ENCODE measurements around the gene TSPAN9. TPM values are rescaled to one million over a fixed set of nuclear protein-coding genes. Genes with fewer than 3 reads are reported as not detected.

Gene TSPAN9
- total and polyA plus RNA-seq, 2 experiments from 2014 or later, result 6.0 to 31.5 TPM

- no peak for TF ChIP-seq STAT1 (IDR thresholded peaks at IDR 0.05; ENCODE audit: unreplicated experiment)
- Mint-ChIP-seq H3K36me3 (ENCODE audit: low read depth) (no peaks in the 10 kb centered on the region), H3K4me1 (peaks cover 15% of the 10 kb centered on the region), H3K4me3 (no peak overlapping the region), H3K27me3 (ENCODE audit: insufficient read depth, low read depth, poor library complexity) (peaks cover 14% of the 10 kb centered on the region), H3K27ac (no peak overlapping the region), H3K9me3 (no peaks in the 10 kb centered on the region)
- no peak for DNase-seq (ENCODE audit: low spot score)
- Histone ChIP-seq H3K4me2 (no peak overlapping the region), H4K20me1 (replicated peaks; ENCODE audit: insufficient read depth) (no peaks in the 10 kb centered on the region), H3F3A (replicated peaks; ENCODE audit: low read depth) (no peaks in the 10 kb centered on the region), H3K36me3 (ENCODE audit: insufficient read depth) (no peaks in the 10 kb centered on the region), H3K27ac (ENCODE audit: low read depth) (no peak overlapping the region), H3K9me2 (ENCODE audit: insufficient read depth) (0 out of 2 replicates have a peak, but pooled peaks cover 4% of the 10 kb centered on the region), H3K4me1 (ENCODE audit: insufficient read depth) (no peaks in the 10 kb centered on the region), H3K4me3 (no peak overlapping the region), H3K79me2 (replicated peaks; ENCODE audit: insufficient read depth) (no peaks in the 10 kb centered on the region), H2AFZ (no peak overlapping the region), H3K27me3 (ENCODE audit: insufficient read depth) (no peaks in the 10 kb centered on the region)
- ATAC-seq, result no peak
Observed at GRCh38 chr12:3251067-3251466, 173.9 kb downstream of the TSPAN9 start.

DNA sequence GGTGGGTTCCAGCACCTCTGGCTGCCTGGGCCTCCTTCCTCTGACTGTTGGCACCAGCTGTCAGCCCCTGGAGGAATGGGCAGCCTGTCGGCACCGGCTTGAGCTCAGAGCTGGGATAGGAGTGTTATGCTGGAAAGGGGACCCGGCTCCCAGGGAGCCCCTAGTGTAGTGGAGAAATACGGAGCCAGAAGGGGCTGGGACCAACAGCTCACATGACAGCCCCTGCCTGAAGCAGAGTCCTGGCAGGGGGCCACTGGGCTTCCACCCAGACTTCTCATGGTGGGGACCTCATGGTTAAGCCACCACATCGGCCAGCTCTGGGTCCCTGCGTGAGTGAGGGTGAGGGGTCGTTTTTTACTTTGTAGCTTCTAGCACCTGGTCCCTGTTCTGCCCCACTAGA is 174.5 kb downstream of the TSPAN9 start:
- no peaks in the 10 kb centered on the region for H3K79me2 ChIP-seq (replicated peaks; ENCODE audit: insufficient read depth)
- no peaks in the 10 kb centered on the region for H3K36me3 ChIP-seq (ENCODE audit: insufficient read depth)
- ATAC-seq (no peak), DNase-seq (ENCODE audit: low spot score) (no peak)
- H3K9me2 ChIP-seq (ENCODE audit: insufficient read depth), result 0 out of 2 replicates have a peak, but pooled peaks cover 4% of the 10 kb centered on the region
- no peaks in the 10 kb centered on the region for H3K27me3 ChIP-seq (ENCODE audit: insufficient read depth)
- H4K20me1 ChIP-seq (replicated peaks; ENCODE audit: insufficient read depth), result no peaks in the 10 kb centered on the region
- no peak overlapping the region for H2AFZ ChIP-seq
- no peak overlapping the region for H3K27ac ChIP-seq (ENCODE audit: low read depth)
- H3K4me1 ChIP-seq (ENCODE audit: insufficient read depth), result no peaks in the 10 kb centered on the region
- Mint-ChIP-seq H3K36me3 (ENCODE audit: low read depth) (no peaks in the 10 kb centered on the region), H3K27me3 (ENCODE audit: insufficient read depth, low read depth, poor library complexity) (peaks cover 15% of the 10 kb centered on the region), H3K4me1 (peaks cover 16% of the 10 kb centered on the region), H3K27ac (no peak overlapping the region), H3K4me3 (no peak overlapping the region), H3K9me3 (no peaks in the 10 kb centered on the region)
- H3K4me2 ChIP-seq, result no peak overlapping the region
- no peak overlapping the region for H3K4me3 ChIP-seq
- no peak for TF ChIP-seq CREB1 (CRISPR knock-in tag; IDR thresholded peaks at IDR 0.05; ENCODE audit: low read depth)
- TF ChIP-seq CTCF (conservative IDR thresholded peaks at IDR 0.05; ENCODE audit: low read depth in 2 of 2), result no peak
- TF ChIP-seq ZNF462 (CRISPR knock-in tag; IDR thresholded peaks at IDR 0.05), result no peak
- no peak for TF ChIP-seq ETS1 (IDR thresholded peaks at IDR 0.05)
- no peak for TF ChIP-seq ZNF114 (CRISPR knock-in tag; IDR thresholded peaks at IDR 0.05)
- no peak for TF ChIP-seq POLR2AphosphoS5 (IDR thresholded peaks at IDR 0.05; ENCODE audit: low read depth)
- H3F3A ChIP-seq (replicated peaks; ENCODE audit: low read depth), result no peaks in the 10 kb centered on the region
